ENCODE data around the gene MOSMO. TPM values are rescaled to one million over a fixed set of nuclear protein-coding genes. Genes with fewer than 3 reads are reported as not detected.

MOSMO gene
- total and polyA plus RNA-seq, 7 donors: 2.8 to 27.1 (median 19.3) TPM

DNA sequence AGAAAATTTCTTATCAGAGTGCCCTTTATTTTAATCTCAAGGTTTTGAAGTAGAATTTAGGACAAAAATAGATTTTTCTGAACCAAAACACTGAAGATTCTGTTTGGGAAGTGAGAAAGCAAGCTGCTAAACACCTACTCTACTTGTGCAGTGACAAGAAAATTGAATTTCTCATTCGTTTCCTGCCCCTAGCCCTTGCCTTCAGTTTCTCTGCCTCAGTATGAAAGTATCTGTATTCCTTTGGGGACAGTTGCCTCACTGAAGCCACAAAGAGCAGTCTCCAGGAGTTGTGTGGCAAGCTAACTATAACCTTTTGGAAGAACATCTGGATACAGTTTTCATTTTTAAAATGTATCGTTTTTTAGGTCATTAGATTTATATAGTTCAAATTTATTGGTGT, 19.7 kb downstream of the MOSMO start:
- Histone ChIP-seq H3K9me3 (no peaks in the 10 kb centered on the region), H3K36me3 (no peaks in the 10 kb centered on the region), H3K27me3 (no peaks in the 10 kb centered on the region), H3K4me3 (no peak overlapping the region), H3K27ac (no peak overlapping the region), H3K4me1 (peaks cover 0 to 34% (median 25%) of the 10 kb centered on the region in 4 donors)
- intact Hi-C loops (cut with DNase I): no loop called here
- TF ChIP-seq EP300 (IDR thresholded peaks at IDR 0.05) (no peak), POLR2AphosphoS5 (IDR thresholded peaks at IDR 0.05) (no peak), POLR2A (IDR thresholded peaks at IDR 0.05) (no peak)
- TF ChIP-seq, protein P1, sequence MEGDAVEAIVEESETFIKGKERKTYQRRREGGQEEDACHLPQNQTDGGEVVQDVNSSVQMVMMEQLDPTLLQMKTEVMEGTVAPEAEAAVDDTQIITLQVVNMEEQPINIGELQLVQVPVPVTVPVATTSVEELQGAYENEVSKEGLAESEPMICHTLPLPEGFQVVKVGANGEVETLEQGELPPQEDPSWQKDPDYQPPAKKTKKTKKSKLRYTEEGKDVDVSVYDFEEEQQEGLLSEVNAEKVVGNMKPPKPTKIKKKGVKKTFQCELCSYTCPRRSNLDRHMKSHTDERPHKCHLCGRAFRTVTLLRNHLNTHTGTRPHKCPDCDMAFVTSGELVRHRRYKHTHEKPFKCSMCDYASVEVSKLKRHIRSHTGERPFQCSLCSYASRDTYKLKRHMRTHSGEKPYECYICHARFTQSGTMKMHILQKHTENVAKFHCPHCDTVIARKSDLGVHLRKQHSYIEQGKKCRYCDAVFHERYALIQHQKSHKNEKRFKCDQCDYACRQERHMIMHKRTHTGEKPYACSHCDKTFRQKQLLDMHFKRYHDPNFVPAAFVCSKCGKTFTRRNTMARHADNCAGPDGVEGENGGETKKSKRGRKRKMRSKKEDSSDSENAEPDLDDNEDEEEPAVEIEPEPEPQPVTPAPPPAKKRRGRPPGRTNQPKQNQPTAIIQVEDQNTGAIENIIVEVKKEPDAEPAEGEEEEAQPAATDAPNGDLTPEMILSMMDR (IDR thresholded peaks at IDR 0.05): no peak
- WGBS, 2 donors: 66 to 80% methylated on average over 2 of the region's 2 CpGs
- no peak for DNase-seq

GRCh38 chr16:22029632-22030031, 21.7 kb downstream of the MOSMO start:
- intact Hi-C loops (cut with DNase I): no loop called here
- TF ChIP-seq, protein P1 (IDR thresholded peaks at IDR 0.05): no peak
- TF ChIP-seq EP300 (IDR thresholded peaks at IDR 0.05): no peak
- TF ChIP-seq POLR2A (IDR thresholded peaks at IDR 0.05): no peak
- TF ChIP-seq POLR2AphosphoS5 (IDR thresholded peaks at IDR 0.05): no peak
- H3K4me1 ChIP-seq: peaks cover 0 to 33% (median 25%) of the 10 kb centered on the region in 4 donors
- H3K27me3 ChIP-seq: no peaks in the 10 kb centered on the region
- no peak overlapping the region for H3K4me3 ChIP-seq
- no peaks in the 10 kb centered on the region for H3K9me3 ChIP-seq
- no peaks in the 10 kb centered on the region for H3K36me3 ChIP-seq
- no peak overlapping the region for H3K27ac ChIP-seq
- DNase-seq: no peak
- 40 to 78% methylated on average over 4 of the region's 4 CpGs for WGBS, 2 donors

GRCh38 chr16:22030087-22030812, 22.3 kb downstream of the MOSMO start:
- 62 to 90% methylated on average over 6 of the region's 6 CpGs for WGBS, 2 donors
- peaks cover 0 to 26% (median 21%) of the 10 kb centered on the region in 4 donors for H3K4me1 ChIP-seq
- intact Hi-C loops (cut with DNase I): no loop called here

GRCh38 chr16:22031483-22032083, 23.7 kb downstream of the MOSMO start:
- H3K36me3 ChIP-seq: peaks cover 0 to 5% (median 0%) of the 10 kb centered on the region in 4 donors
- no peak for DNase-seq
- TF ChIP-seq POLR2A (IDR thresholded peaks at IDR 0.05) (no peak), EP300 (IDR thresholded peaks at IDR 0.05) (no peak), POLR2AphosphoS5 (IDR thresholded peaks at IDR 0.05) (no peak)
- TF ChIP-seq, protein P1 (IDR thresholded peaks at IDR 0.05): no peak
- intact Hi-C loops (cut with DNase I): no loop called here
- no peak overlapping the region for H3K4me3 ChIP-seq
- H3K9me3 ChIP-seq: no peaks in the 10 kb centered on the region
- peaks cover 0 to 13% (median 9%) of the 10 kb centered on the region in 4 donors for H3K4me1 ChIP-seq
- no peaks in the 10 kb centered on the region for H3K27me3 ChIP-seq
- H3K27ac ChIP-seq: no peak overlapping the region
- 89 to 92% methylated on average over 2 of the region's 2 CpGs for WGBS, 2 donors

More at GRCh38 chr16:22030087-22030812, 22.3 kb downstream of the MOSMO start:
- Histone ChIP-seq H3K36me3 (no peaks in the 10 kb centered on the region), H3K4me3 (no peak overlapping the region), H3K27me3 (no peaks in the 10 kb centered on the region), H3K9me3 (no peaks in the 10 kb centered on the region), H3K27ac (no peak overlapping the region)
- no peak for DNase-seq
- TF ChIP-seq POLR2AphosphoS5 (IDR thresholded peaks at IDR 0.05) (no peak), POLR2A (IDR thresholded peaks at IDR 0.05) (no peak), EP300 (IDR thresholded peaks at IDR 0.05) (no peak)
- TF ChIP-seq, protein P1 (IDR thresholded peaks at IDR 0.05): no peak
